Measurements from ENCODE around the gene C2CD4A.
"Not testable (repeated sequence)": the region's sequence is repeated elsewhere in the genome, so short reads cannot be mapped to it uniquely, and the experiment has no call there.

Gene C2CD4A

GRCh38 chr15:62035256-62035924 is 31.4 kb upstream of the C2CD4A start:
- TF ChIP-seq ZFX (IDR thresholded peaks at IDR 0.05; ENCODE audit: borderline replicate concordance), result no peak
- no peak for TF ChIP-seq CTCF (IDR thresholded peaks at IDR 0.05)
- H3K27ac ChIP-seq, result no peak overlapping the region

- H3K27ac ChIP-seq, result no peak overlapping the region
- TF ChIP-seq ZFX (IDR thresholded peaks at IDR 0.05; ENCODE audit: borderline replicate concordance), result no peak
- no peak for TF ChIP-seq CTCF (IDR thresholded peaks at IDR 0.05)
Measured at GRCh38 chr15:62046078-62046743, 20.6 kb upstream of the C2CD4A start.

GRCh38 chr15:62047282-62047827 is 19.4 kb upstream of the C2CD4A start:
- TF ChIP-seq ZFX (IDR thresholded peaks at IDR 0.05; ENCODE audit: borderline replicate concordance) (no peak), CTCF (IDR thresholded peaks at IDR 0.05) (no peak)
- H3K27ac ChIP-seq, result no peak overlapping the region

GRCh38 chr15:62048254-62048653 is 18.5 kb upstream of the C2CD4A start:
- H3K27ac ChIP-seq, result not testable (repeated sequence)

- TF ChIP-seq CTCF (IDR thresholded peaks at IDR 0.05), result no peak
- no peak for TF ChIP-seq ZFX (IDR thresholded peaks at IDR 0.05; ENCODE audit: borderline replicate concordance)
Measured at GRCh38 chr15:62050115-62050514, 16.7 kb upstream of the C2CD4A start.

GRCh38 chr15:62051166-62051565 is 15.6 kb upstream of the C2CD4A start:
- TF ChIP-seq ZFX (IDR thresholded peaks at IDR 0.05; ENCODE audit: borderline replicate concordance) (no peak), CTCF (IDR thresholded peaks at IDR 0.05) (no peak)
- H3K27ac ChIP-seq, result no peak overlapping the region

More at GRCh38 chr15:62050115-62050514, 16.7 kb upstream of the C2CD4A start:
- no peak overlapping the region for H3K27ac ChIP-seq

GRCh38 chr15:62052713-62053112 is 14.1 kb upstream of the C2CD4A start:
- TF ChIP-seq CTCF (IDR thresholded peaks at IDR 0.05), result no peak
- no peak for TF ChIP-seq ZFX (IDR thresholded peaks at IDR 0.05; ENCODE audit: borderline replicate concordance)
- no peak overlapping the region for H3K27ac ChIP-seq
